Hepatocyte (in vitro differentiated cells): Measurements from ENCODE around the gene LOXHD1. TPM values are rescaled to one million over a fixed set of nuclear protein-coding genes. Genes with fewer than 3 reads are reported as not detected.

ENCODE experiments used
- DNase-seq: peaks from one replicate; pipeline ENCODE4 v3.0.0-alpha.2; 2016; ENCODE audit warnings: low spot score
- H2AFZ ChIP-seq: fragments of 200-600 bp; sonication (generic); 2 replicates; pipeline ENCODE4 v1.6.0; 2016; ENCODE audit warnings: antibody characterized with exemption, mild to moderate bottlenecking
- H3K27ac ChIP-seq: fragments of 200-600 bp; sonication (generic); 2 replicates; pipeline ENCODE4 v1.5.1; 2016; ENCODE audit warnings: mild to moderate bottlenecking
- H3K27me3 ChIP-seq: fragments of 200-600 bp; sonication (generic); 2 replicates; pipeline ENCODE4 v1.6.1; 2016
- H3K36me3 ChIP-seq: fragments of 200-600 bp; sonication (generic); replicated peaks from 2 replicates; pipeline ENCODE4 v1.5.1; 2016; ENCODE audit warnings: low read depth; ENCODE audit not compliant: insufficient read depth
- H3K4me1 ChIP-seq: fragments of 200-600 bp; sonication (generic); 2 replicates; pipeline ENCODE4 v1.5.1; 2016; ENCODE audit warnings: mild to moderate bottlenecking, moderate library complexity; ENCODE audit not compliant: insufficient read depth
- H3K4me2 ChIP-seq: fragments of 200-600 bp; sonication (generic); 2 replicates; pipeline ENCODE4 v1.6.0; 2016
- H3K4me3 ChIP-seq: fragments of 200-600 bp; sonication (generic); 2 replicates; pipeline ENCODE4 v1.5.1; 2016; ENCODE audit warnings: mild to moderate bottlenecking
- H3K79me2 ChIP-seq: fragments of 200-600 bp; sonication (generic); 2 replicates; pipeline ENCODE4 v1.6.0; 2017; ENCODE audit warnings: mild to moderate bottlenecking
- H3K9me2 ChIP-seq: fragments of 200-600 bp; sonication (generic); replicated peaks from 2 replicates; pipeline ENCODE4 v1.6.0; 2017; ENCODE audit warnings: mild to moderate bottlenecking; ENCODE audit not compliant: insufficient read depth
- H3K9me3 ChIP-seq: fragments of 200-600 bp; sonication (generic); 2 replicates; pipeline ENCODE4 v1.5.1; 2016; ENCODE audit warnings: low read depth, mild to moderate bottlenecking
- H4K20me1 ChIP-seq: fragments of 200-600 bp; sonication (generic); 2 replicates; pipeline ENCODE4 v1.6.0; 2016; ENCODE audit warnings: mild to moderate bottlenecking; ENCODE audit not compliant: insufficient read depth, poor library complexity, severe bottlenecking
- EZH2 ChIP-seq: fragments of 200-600 bp; sonication (generic); IDR thresholded peaks from 2 replicates; pipeline ENCODE4 v1.6.1; 2016; ENCODE audit warnings: antibody characterized with exemption, mild to moderate bottlenecking, borderline replicate concordance
- EZH2phosphoT487 ChIP-seq: fragments of 200-600 bp; sonication (generic); IDR thresholded peaks from one replicate; pipeline ENCODE4 v1.6.1; 2018; ENCODE audit warnings: antibody characterized with exemption, mild to moderate bottlenecking, low read depth, moderate library complexity; ENCODE audit not compliant: unreplicated experiment, severe bottlenecking
- WGBS: methylation state at CpG from one replicate; pipeline ENCODE4 v1.1.6; 2016; ENCODE audit warnings: low lambda C conversion rate; ENCODE audit errors: missing lambda C conversion rate; 5-methylcytosine and 5-hydroxymethylcytosine counted together
- polyA plus RNA-seq: library from polyadenylated mRNA; unstranded; fragments of >200 nt; fragmentation: Nextera tagmentation; extraction: Ambion mirVana; gene quantifications from 2 replicates; pipeline ENCODE4 v1.2.1, GENCODE V29; 2016
- total RNA-seq: library from RNA; depleted of rRNA; stranded (reverse); fragments of >200 nt; gene quantifications from 2 replicates; pipeline ENCODE4 v1.2.3, GENCODE V29; 2014
- TF ChIP-seq, protein P1 (sequence below): fragments of 200-600 bp; sonication (generic); IDR thresholded peaks from 2 replicates; pipeline ENCODE4 v1.5.1; 2016; ENCODE audit warnings: antibody characterized with exemption, mild to moderate bottlenecking; ENCODE audit not compliant: poor library complexity

LOXHD1 gene
- total and polyA plus RNA-seq, 2 experiments from 2014 or later: not detected

DNA sequence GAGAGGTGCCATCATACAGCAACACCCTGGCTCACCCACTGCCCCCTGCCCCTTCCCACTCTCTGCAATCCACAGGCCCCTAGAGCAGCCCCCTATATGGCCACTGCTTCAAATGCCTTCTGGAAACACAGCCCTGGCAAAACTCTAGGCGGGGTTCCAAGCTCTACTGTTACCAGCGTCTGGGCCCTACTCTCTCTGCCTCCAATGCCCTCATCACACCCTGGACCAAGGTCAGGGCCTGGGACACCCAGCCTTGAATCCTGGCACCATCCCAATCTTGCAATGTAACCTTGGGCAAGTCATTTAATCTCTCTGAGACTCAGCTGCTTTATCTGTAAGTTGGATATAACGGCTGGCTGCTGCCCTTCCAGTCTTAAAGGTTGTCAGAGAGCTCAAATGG, 39.2 kb upstream of the LOXHD1 start:
- Histone ChIP-seq H3K27ac (no peak overlapping the region), H3K79me2 (no peaks in the 10 kb centered on the region), H3K27me3 (no peaks in the 10 kb centered on the region), H3K9me3 (no peaks in the 10 kb centered on the region), H3K4me3 (no peak overlapping the region), H3K36me3 (no peaks in the 10 kb centered on the region), H3K9me2 (no peaks in the 10 kb centered on the region), H4K20me1 (no peaks in the 10 kb centered on the region), H3K4me1 (no peaks in the 10 kb centered on the region), H3K4me2 (no peak overlapping the region), H2AFZ (no peak overlapping the region)
- 71% methylated on average over 3 of the region's 3 CpGs for WGBS
- TF ChIP-seq EZH2: no peak
- TF ChIP-seq, protein P1, sequence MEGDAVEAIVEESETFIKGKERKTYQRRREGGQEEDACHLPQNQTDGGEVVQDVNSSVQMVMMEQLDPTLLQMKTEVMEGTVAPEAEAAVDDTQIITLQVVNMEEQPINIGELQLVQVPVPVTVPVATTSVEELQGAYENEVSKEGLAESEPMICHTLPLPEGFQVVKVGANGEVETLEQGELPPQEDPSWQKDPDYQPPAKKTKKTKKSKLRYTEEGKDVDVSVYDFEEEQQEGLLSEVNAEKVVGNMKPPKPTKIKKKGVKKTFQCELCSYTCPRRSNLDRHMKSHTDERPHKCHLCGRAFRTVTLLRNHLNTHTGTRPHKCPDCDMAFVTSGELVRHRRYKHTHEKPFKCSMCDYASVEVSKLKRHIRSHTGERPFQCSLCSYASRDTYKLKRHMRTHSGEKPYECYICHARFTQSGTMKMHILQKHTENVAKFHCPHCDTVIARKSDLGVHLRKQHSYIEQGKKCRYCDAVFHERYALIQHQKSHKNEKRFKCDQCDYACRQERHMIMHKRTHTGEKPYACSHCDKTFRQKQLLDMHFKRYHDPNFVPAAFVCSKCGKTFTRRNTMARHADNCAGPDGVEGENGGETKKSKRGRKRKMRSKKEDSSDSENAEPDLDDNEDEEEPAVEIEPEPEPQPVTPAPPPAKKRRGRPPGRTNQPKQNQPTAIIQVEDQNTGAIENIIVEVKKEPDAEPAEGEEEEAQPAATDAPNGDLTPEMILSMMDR: no peak
- no peak for TF ChIP-seq EZH2phosphoT487
- no peak for DNase-seq

DNA sequence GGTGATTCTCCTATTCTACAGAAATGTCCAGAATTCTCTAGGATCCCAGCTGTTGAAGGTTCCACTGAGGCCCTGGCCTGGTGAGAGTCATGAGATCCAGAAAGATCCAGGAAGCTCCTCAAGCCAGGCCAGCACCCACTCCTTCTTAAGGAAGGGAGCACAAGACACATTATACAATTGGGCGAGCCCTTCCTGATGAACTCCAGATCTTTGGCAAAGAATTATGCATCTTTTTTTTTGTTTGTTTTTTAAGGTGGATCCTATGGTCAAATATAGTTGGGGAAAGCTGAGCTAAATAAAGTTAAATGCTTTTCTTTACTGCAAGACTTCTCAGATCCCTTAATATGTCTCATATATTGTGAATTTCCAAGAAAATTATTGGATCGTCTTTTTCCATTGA, 37.0 kb upstream of the LOXHD1 start:
- H3K79me2 ChIP-seq: no peaks in the 10 kb centered on the region
- H3K9me2 ChIP-seq: no peaks in the 10 kb centered on the region
- H3K4me1 ChIP-seq: no peaks in the 10 kb centered on the region
- DNase-seq: no peak
- H4K20me1 ChIP-seq: no peaks in the 10 kb centered on the region
- TF ChIP-seq EZH2phosphoT487 (no peak), EZH2 (no peak)
- TF ChIP-seq, protein P1: no peak
- H3K27me3 ChIP-seq: no peaks in the 10 kb centered on the region
- no peak overlapping the region for H3K4me3 ChIP-seq
- no peak overlapping the region for H3K27ac ChIP-seq
- no peak overlapping the region for H2AFZ ChIP-seq
- 94% methylated on average over 2 of the region's 2 CpGs for WGBS
- H3K4me2 ChIP-seq: no peak overlapping the region
- no peaks in the 10 kb centered on the region for H3K36me3 ChIP-seq
- no peaks in the 10 kb centered on the region for H3K9me3 ChIP-seq

GRCh38 chr18:46688853-46689525, 32.0 kb upstream of the LOXHD1 start:
- Histone ChIP-seq H3K9me2 (no peaks in the 10 kb centered on the region), H3K27me3 (no peaks in the 10 kb centered on the region), H3K9me3 (no peaks in the 10 kb centered on the region), H2AFZ (no peak overlapping the region), H3K36me3 (no peaks in the 10 kb centered on the region), H4K20me1 (no peaks in the 10 kb centered on the region), H3K27ac (no peak overlapping the region), H3K79me2 (no peaks in the 10 kb centered on the region), H3K4me3 (no peak overlapping the region), H3K4me1 (no peaks in the 10 kb centered on the region), H3K4me2 (no peak overlapping the region)
- DNase-seq: no peak
- WGBS: 81% methylated on average over 11 of the region's 12 CpGs
- TF ChIP-seq EZH2phosphoT487 (no peak), EZH2 (no peak)
- TF ChIP-seq, protein P1: no peak

DNA sequence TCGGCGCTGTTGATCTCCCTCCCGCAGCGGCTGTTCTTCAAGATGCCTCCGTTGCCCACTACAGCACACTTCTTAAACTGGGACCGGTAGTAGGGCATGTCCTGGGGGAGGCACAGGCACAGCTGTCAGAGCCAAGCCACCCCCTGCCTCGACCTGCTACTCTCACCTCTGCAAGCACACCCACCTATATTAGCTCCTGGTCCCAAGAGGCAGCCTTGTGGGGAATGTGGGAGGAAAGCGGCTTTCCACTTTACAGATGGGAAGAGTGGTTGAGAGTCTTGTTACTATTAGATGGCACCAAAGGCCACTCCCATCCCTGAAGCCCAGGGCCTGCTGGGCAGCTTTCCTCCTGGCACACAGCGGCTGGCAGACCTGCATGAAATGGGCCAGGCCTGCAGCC, 29.2 kb upstream of the LOXHD1 start:
- Histone ChIP-seq H3K4me3 (no peak overlapping the region), H3K9me2 (no peaks in the 10 kb centered on the region), H3K79me2 (no peaks in the 10 kb centered on the region), H3K4me1 (no peaks in the 10 kb centered on the region), H3K27me3 (no peaks in the 10 kb centered on the region), H3K4me2 (no peak overlapping the region), H4K20me1 (no peaks in the 10 kb centered on the region), H2AFZ (no peak overlapping the region), H3K9me3 (no peaks in the 10 kb centered on the region), H3K36me3 (no peaks in the 10 kb centered on the region), H3K27ac (no peak overlapping the region)
- 92% methylated on average over 9 of the region's 9 CpGs for WGBS
- no peak for DNase-seq
- TF ChIP-seq, protein P1: no peak
- TF ChIP-seq EZH2phosphoT487: no peak
- no peak for TF ChIP-seq EZH2
